H9 (cell line): ENCODE measurements around the gene TRRAP. TPM values are rescaled to one million over a fixed set of nuclear protein-coding genes. Genes with fewer than 3 reads are reported as not detected.

ENCODE experiments used
- DNase-seq: peaks from one replicate; pipeline ENCODE4 v3.0.0-alpha.2; 2017
- H2AFZ ChIP-seq: one replicate; pipeline ENCODE4 v1.6.1; 2013; ENCODE audit warnings: mild to moderate bottlenecking, low read length, control low read depth, moderate library complexity
- H2AK5ac ChIP-seq: 2 replicates; pipeline ENCODE4 v1.6.1; 2013; ENCODE audit warnings: low read length, control low read depth, mixed read lengths; ENCODE audit not compliant: insufficient read length
- H2BK120ac ChIP-seq: one replicate; pipeline ENCODE4 v1.6.1; 2013; ENCODE audit warnings: low read depth, mild to moderate bottlenecking, low read length, control low read depth, inconsistent platforms; ENCODE audit not compliant: poor library complexity, severe bottlenecking
- H2BK12ac ChIP-seq: 2 replicates; pipeline ENCODE4 v1.6.1; 2013; ENCODE audit warnings: low read length, control low read depth, mixed read lengths, low read depth; ENCODE audit not compliant: insufficient read length
- H2BK15ac ChIP-seq: 2 replicates; pipeline ENCODE4 v1.6.1; 2013; ENCODE audit warnings: low read depth, low read length, control low read depth
- H2BK20ac ChIP-seq: one replicate; pipeline ENCODE4 v1.6.1; 2013; ENCODE audit warnings: low read depth, mild to moderate bottlenecking, low read length, control low read depth, inconsistent platforms; ENCODE audit not compliant: poor library complexity, severe bottlenecking
- H2BK5ac ChIP-seq: 2 replicates; pipeline ENCODE4 v1.6.1; 2013; ENCODE audit warnings: low read length, control low read depth, mixed read lengths; ENCODE audit not compliant: insufficient read length
- H3K14ac ChIP-seq: 2 replicates; pipeline ENCODE4 v1.6.1; 2013; ENCODE audit warnings: low read length, control low read depth; ENCODE audit not compliant: insufficient read depth
- H3K18ac ChIP-seq: 2 replicates; pipeline ENCODE4 v1.6.1; 2013; ENCODE audit warnings: low read depth, mild to moderate bottlenecking, mixed read lengths, low read length, control low read depth; ENCODE audit not compliant: insufficient read length
- H3K23ac ChIP-seq: 2 replicates; pipeline ENCODE4 v1.6.1; 2013; ENCODE audit warnings: low read length, control low read depth, mixed read lengths, low read depth; ENCODE audit not compliant: insufficient read length
- H3K23me2 ChIP-seq: 2 replicates; pipeline ENCODE4 v1.6.1; 2013; ENCODE audit warnings: low read depth, mild to moderate bottlenecking, mixed read lengths, low read length, control low read depth; ENCODE audit not compliant: insufficient read length, poor library complexity, severe bottlenecking
- H3K27ac ChIP-seq: 2 replicates; pipeline ENCODE4 v1.5.1; 2013; ENCODE audit warnings: low read length, control low read depth, mixed read lengths, low read depth; ENCODE audit not compliant: insufficient read length
- H3K27me3 ChIP-seq: 2 replicates; pipeline ENCODE4 v1.6.1; 2013; ENCODE audit warnings: low read length, control low read depth, inconsistent platforms; ENCODE audit not compliant: insufficient read depth
- H3K4ac ChIP-seq: 2 replicates; pipeline ENCODE4 v1.6.1; 2013; ENCODE audit warnings: low read depth, mild to moderate bottlenecking, control low read depth, inconsistent platforms, low read length, moderate library complexity
- H3K4me1 ChIP-seq: 2 replicates; pipeline ENCODE4 v1.6.1; 2013; ENCODE audit warnings: low read length, control low read depth, inconsistent platforms; ENCODE audit not compliant: insufficient read depth
- H3K4me2 ChIP-seq: 2 replicates; pipeline ENCODE4 v1.6.1; 2013; ENCODE audit warnings: low read length, control low read depth, mixed read lengths; ENCODE audit not compliant: insufficient read length, insufficient read depth
- H3K56ac ChIP-seq: 2 replicates; pipeline ENCODE4 v1.6.1; 2013; ENCODE audit warnings: low read depth, mild to moderate bottlenecking, mixed read lengths, low read length, control low read depth; ENCODE audit not compliant: insufficient read length
- H3K79me1 ChIP-seq: 2 replicates; pipeline ENCODE4 v1.6.1; 2013; ENCODE audit warnings: low read depth, mild to moderate bottlenecking, moderate library complexity, low read length, control low read depth, inconsistent platforms; ENCODE audit not compliant: insufficient read depth, poor library complexity, severe bottlenecking
- H3K79me2 ChIP-seq: 2 replicates; pipeline ENCODE4 v1.6.1; 2013; ENCODE audit warnings: low read length, control low read depth, inconsistent platforms; ENCODE audit not compliant: insufficient read depth
- H3K9ac ChIP-seq: 2 replicates; pipeline ENCODE4 v1.6.1; 2013; ENCODE audit warnings: low read length, control low read depth, mixed read lengths; ENCODE audit not compliant: insufficient read length; ENCODE audit errors: extremely low read depth
- H3K9me3 ChIP-seq: one replicate; pipeline ENCODE4 v1.6.1; 2013; ENCODE audit warnings: low read depth, low read length, inconsistent platforms; ENCODE audit not compliant: control insufficient read depth
- H3T11ph ChIP-seq: one replicate; pipeline ENCODE4 v1.6.1; 2013; ENCODE audit warnings: mild to moderate bottlenecking, low read length, control low read depth, inconsistent platforms
- H4K20me1 ChIP-seq: one replicate; pipeline ENCODE4 v1.6.1; 2013; ENCODE audit not compliant: control insufficient read depth, insufficient read length, insufficient read depth
- H4K5ac ChIP-seq: 2 replicates; pipeline ENCODE4 v1.6.1; 2013; ENCODE audit warnings: low read depth, mild to moderate bottlenecking, mixed read lengths, low read length, control low read depth; ENCODE audit not compliant: insufficient read length
- H4K8ac ChIP-seq: replicated peaks from 2 replicates; pipeline ENCODE4 v1.6.1; 2013; ENCODE audit warnings: low read length, control low read depth, mixed read lengths, low read depth; ENCODE audit not compliant: insufficient read length
- H4K91ac ChIP-seq: 2 replicates; pipeline ENCODE4 v1.6.1; 2013; ENCODE audit warnings: low read depth, mild to moderate bottlenecking, moderate library complexity, mixed read lengths, low read length, control low read depth; ENCODE audit not compliant: insufficient read length
- H3K27ac Mint-ChIP-seq, 3 experiments: 2 replicates in 2 of 3; 3 replicates in 1 of 3; pipeline ENCODE4 v1.8.0; 2020 to 2021; ENCODE audit warnings: mixed read lengths in 3 of 3, mild to moderate bottlenecking in 1 of 3, moderate library complexity in 1 of 3
- H3K27me3 Mint-ChIP-seq: 2 replicates; pipeline ENCODE4 v1.8.0; 2021; ENCODE audit warnings: low read depth, mild to moderate bottlenecking, moderate library complexity, mixed read lengths
- H3K36me3 Mint-ChIP-seq, 3 experiments: 2 replicates in 2 of 3; 3 replicates in 1 of 3; pipeline ENCODE4 v1.8.0; 2020 to 2021; ENCODE audit warnings: low read depth in 3 of 3, mixed read lengths in 3 of 3; ENCODE audit not compliant: insufficient read depth in 1 of 3
- H3K4me1 Mint-ChIP-seq, 2 experiments: 2 replicates each; pipeline ENCODE4 v1.8.0; 2020; ENCODE audit warnings: mixed read lengths in 2 of 2
- H3K4me3 Mint-ChIP-seq, 2 experiments: 2 replicates in 1 of 2; 3 replicates in 1 of 2; pipeline ENCODE4 v1.8.0; 2020 to 2021; ENCODE audit warnings: mild to moderate bottlenecking in 2 of 2, mixed read lengths in 2 of 2, moderate library complexity in 1 of 2
- H3K9me3 Mint-ChIP-seq, 2 experiments: 2 replicates in 1 of 2; 3 replicates in 1 of 2; pipeline ENCODE4 v1.8.0; 2020; ENCODE audit warnings: mild to moderate bottlenecking in 2 of 2, mixed read lengths in 2 of 2, moderate library complexity in 1 of 2
- WGBS: extraction: QIAGEN DNeasy Blood & Tissue Kit; methylation state at CpG from one replicate; pipeline ENCODE4 v1.1.7; 2013; ENCODE audit warnings: missing lambda C conversion rate, low lambda C conversion rate, mixed read lengths; ENCODE audit not compliant: insufficient read length; ENCODE audit errors: extremely low coverage; 5-methylcytosine and 5-hydroxymethylcytosine counted together
- total RNA-seq: library from RNA; stranded (reverse); gene quantifications from 2 replicates; pipeline ENCODE4 v1.2.1, GENCODE V29; 2021
- TF ChIP-seq, protein P1 (sequence below): fragments of 200-600 bp; sonication (generic); conservative IDR thresholded peaks from 3 replicates; pipeline ENCODE4 v1.8.0; 2021; ENCODE audit warnings: antibody characterized with exemption, mild to moderate bottlenecking

Gene TRRAP
- total RNA-seq, 1 experiment from 2014 or later, result 58.6 TPM

DNA sequence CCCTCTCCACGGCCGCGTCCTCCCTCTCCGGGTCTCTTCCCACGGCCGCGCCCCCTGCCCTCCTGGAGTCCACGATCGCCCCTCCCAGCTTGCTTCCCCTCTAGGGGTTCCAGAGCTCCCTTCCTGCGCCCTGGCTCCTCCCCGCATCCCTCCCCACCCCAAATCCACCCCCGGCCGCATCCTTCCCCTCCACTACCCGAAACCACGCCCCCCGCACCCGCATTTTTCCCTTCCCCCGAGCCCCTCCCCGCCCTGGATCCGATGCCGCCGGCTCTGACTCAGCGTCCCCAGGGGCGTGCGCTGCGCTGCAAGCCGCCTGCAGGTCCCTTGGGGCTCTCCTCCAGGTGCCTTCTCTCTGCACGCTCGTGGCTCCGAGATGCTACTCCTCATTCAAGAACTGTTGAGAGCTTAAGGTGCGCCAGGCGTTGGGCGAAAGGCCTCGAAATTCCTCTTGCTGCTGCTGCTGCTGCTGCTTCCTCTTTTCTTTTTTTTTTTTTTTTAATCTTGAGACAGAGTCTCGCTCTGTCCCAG, 8.1 kb upstream of the TRRAP start:
- Histone ChIP-seq H4K91ac (no peak overlapping the region), H2BK20ac (no peak overlapping the region), H3K14ac (peak overlapping the region; percentile 57; the same call in 1 of the 2 replicates), H3K79me1 (no peaks in the 10 kb centered on the region), H2BK120ac (no peak overlapping the region), H3K4me1 (no peaks in the 10 kb centered on the region; the same call in 1 of the 2 replicates), H2AK5ac (no peak overlapping the region), H3K4ac (no peak overlapping the region), H4K20me1 (no peaks in the 10 kb centered on the region), H3K9ac (no peak overlapping the region), H3K27me3 (peaks cover 12% of the 10 kb centered on the region; the same call in 1 of the 2 replicates), H3K18ac (no peak overlapping the region), H3K56ac (no peak overlapping the region), H2AFZ (no peak overlapping the region), H2BK5ac (no peak overlapping the region), H4K5ac (no peak overlapping the region), H3T11ph (no peak overlapping the region), H2BK15ac (no peak overlapping the region), H3K23me2 (peaks cover 9% of the 10 kb centered on the region), H3K27ac (no peak overlapping the region), H2BK12ac (no peak overlapping the region), H3K4me2 (peak overlapping the region; percentile 89), H3K9me3 (no peaks in the 10 kb centered on the region), H3K23ac (no peak overlapping the region), H3K79me2 (no peaks in the 10 kb centered on the region), H4K8ac (no peak overlapping the region)
- no peaks in the 10 kb centered on the region for H3K36me3 Mint-ChIP-seq
- no CpG with 5 or more reads among the region's 35 CpGs for WGBS
- H3K4me1 Mint-ChIP-seq, result peaks cover 5 to 19% of the 10 kb centered on the region in 2 experiments
- TF ChIP-seq, protein P1, sequence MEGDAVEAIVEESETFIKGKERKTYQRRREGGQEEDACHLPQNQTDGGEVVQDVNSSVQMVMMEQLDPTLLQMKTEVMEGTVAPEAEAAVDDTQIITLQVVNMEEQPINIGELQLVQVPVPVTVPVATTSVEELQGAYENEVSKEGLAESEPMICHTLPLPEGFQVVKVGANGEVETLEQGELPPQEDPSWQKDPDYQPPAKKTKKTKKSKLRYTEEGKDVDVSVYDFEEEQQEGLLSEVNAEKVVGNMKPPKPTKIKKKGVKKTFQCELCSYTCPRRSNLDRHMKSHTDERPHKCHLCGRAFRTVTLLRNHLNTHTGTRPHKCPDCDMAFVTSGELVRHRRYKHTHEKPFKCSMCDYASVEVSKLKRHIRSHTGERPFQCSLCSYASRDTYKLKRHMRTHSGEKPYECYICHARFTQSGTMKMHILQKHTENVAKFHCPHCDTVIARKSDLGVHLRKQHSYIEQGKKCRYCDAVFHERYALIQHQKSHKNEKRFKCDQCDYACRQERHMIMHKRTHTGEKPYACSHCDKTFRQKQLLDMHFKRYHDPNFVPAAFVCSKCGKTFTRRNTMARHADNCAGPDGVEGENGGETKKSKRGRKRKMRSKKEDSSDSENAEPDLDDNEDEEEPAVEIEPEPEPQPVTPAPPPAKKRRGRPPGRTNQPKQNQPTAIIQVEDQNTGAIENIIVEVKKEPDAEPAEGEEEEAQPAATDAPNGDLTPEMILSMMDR, result no peak
- no peaks in the 10 kb centered on the region for H3K9me3 Mint-ChIP-seq
- H3K27me3 Mint-ChIP-seq, result peaks cover 58% of the 10 kb centered on the region
- H3K27ac Mint-ChIP-seq, result no peak overlapping the region
- DNase-seq, result peak; percentile 76
- H3K4me3 Mint-ChIP-seq, result peak overlapping the region; percentile 70 to 85
